ENCODE data around the gene SSH2.

Gene SSH2

DNA sequence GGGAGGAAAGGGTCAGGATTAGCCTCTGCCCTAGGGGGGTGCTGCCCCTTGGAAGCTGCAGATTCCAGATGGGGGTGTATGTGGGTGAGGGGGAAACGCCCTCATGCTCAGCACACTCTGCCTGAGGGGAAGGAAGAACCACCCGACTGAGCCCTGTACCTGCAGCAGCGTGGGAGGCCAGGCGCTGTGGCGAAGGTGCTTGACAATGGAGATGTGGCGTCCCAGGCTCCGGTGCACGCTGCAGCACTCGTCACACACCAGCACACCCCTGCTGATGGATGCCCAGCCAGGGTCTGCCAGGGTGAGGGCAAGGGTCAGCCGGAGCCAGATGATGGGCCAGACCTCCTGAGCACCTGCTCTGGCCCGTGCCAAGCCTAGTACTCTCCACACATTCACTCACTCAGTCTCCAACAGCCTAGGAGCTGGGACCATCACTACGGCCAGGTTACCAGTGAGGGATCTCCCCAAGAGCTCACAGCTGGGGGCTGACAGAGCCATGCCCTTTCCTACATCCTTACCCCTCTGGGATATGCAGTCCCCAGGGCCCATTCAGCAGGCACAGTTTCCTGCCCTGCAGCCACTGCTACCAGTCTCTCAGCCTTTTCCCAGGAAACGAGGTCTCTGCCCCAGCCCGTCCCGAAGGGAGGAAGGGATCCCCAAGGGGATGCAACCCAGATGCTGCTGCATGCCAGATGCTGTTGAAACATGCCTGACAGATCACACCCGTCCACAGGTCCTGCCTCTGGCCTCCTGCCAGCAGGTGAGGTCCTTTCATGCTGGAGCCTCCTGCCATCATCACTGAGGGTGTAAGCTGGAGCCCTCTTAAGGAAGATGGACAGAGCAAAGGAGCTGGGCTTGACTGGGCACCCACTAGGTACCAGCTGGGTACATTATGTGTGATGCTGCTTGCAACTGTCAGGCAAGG lies 346.4 kb downstream of the SSH2 start:
- no peak for DNase-seq

GRCh38 chr17:29582772-29583171 lies 347.3 kb downstream of the SSH2 start:
- no peak for DNase-seq

- no peak for DNase-seq
Measured at GRCh38 chr17:29582254-29582765, 347.7 kb downstream of the SSH2 start.

GRCh38 chr17:29581583-29582253 lies 348.3 kb downstream of the SSH2 start:
- no peak for DNase-seq

GRCh38 chr17:29579866-29580771 lies 349.9 kb downstream of the SSH2 start:
- peak; percentile 90 to 92 for DNase-seq

DNA sequence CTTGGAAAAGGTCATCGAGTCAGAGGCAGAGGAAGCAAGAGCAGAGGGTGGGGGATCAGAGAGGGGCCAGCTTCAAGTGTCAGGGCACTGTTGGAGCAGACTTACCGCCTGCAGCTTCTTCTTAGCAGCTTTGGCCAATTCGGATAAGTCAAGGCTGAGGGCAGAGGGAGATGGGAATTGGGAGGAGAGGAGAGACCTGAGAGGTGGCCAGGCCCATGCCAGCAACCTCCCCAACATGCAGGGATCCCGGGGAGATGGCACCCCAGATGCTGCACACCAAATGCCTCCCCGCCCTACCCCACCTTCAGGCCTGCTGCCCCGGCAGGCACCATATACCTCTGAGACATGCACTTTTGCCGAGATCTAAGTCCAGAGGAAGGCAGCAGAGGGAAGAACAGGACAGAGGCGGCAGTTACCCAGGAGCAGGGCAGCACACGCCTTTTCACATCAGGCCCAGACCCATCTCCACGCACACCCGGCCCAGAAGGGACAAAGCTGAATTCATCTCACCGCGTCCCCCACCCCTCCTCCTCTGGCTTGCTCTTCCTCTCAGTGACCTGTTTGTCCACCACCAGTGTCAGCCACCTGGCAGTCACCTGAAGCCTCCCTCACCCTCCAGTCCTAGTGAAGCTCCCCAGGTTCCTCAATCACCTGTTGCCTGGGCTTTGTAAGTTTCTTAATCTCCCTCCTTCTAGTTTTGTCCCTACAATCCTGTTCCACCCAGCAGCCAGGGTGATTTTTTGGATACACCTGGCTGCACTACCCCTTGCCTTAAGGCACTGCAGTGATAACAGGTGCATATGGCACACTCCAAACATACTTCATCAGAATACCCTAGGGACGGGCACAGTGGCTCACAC lies 351.2 kb downstream of the SSH2 start:
- no peak for DNase-seq

DNA sequence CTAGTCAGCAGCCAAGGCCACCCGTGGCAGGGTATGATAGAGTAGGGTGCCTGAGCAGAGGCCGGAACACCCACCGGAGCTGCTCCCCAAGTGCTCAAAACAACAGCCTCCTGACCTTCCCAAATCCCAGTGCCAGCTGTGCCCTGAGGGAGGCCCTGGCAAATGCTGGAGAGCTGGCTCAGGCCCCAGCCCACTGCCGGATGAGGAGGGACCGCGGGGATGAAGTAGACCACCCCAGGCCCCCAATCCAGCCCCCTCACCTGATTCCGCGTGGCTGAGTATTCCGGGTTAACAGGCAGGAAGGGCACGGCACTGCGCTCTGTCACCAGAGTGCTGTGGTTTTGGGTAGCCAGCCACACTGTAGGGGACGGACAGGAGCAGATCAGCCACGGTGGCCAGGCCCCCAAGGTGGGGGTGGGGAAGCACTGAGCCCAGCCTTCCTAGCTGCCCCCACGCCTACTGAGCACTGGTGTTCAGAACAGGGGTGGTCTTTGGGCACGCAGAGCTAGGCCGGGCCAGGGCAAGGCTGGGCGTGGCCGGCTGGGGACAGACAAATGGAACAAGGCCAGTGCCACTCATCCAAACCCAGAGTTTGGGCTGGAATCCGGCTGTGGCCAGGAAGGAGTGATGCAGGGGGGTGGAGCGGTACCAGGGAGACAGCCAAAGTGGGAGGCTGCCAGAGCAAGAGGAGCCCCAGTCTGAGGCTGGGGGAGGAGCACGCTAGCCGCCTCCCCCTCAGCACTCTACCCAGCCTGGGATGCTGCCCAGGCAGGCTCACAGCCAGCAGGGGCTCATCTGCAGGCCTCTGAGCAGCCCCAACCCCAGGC lies 352.4 kb downstream of the SSH2 start:
- DNase-seq: no peak

GRCh38 chr17:29577001-29577370 lies 353.0 kb downstream of the SSH2 start:
- no peak for DNase-seq

DNA sequence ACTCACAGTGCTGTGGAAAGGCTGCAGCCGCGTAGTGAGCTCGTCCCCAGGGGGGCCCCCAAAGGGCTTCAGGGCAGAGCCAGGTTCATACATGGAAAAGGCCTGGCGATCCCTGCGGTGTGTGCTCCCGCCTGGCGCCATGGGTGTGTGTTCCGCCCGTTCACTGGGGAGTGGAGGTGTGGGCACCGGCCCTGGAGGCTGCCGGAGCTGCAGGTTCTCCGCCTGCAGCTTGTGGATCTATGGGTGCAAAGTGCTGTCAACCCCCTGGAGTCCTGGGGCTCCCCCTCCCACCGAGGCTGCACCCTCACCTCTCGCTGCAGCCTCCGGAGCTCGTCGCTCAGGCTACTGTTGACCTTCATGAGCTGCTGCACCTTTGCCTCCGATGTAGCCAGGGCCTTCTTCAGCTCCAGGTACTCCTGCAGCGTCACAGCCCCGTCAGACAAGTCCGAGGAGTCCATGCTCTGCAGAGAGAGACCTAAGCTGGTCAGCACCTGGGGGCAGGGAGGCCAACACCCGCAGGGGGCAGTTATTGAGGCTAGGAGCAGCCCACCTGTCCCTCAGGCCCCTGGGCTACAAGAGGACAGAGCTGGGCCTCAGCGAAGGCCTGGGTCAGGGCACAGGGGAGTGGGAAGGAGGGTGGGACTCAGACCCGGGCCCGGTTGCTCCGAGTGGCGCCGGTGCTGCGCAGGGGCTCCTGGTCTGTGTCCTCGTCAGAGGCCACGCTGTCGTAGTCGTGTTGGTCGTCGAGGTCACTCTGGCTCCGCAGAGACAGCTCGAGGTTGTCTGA lies 353.6 kb downstream of the SSH2 start:
- no peak for DNase-seq

All from CD4-positive, alpha-beta T cell treated with Interferon alpha-2 for 1 hour (primary cell).